HEK293 (cell line): Measurements from ENCODE around the gene LRRC23.

Source experiments
- CTCF ChIA-PET: fragments of 350-600 bp; formaldehyde crosslinking; extraction: SDS; loops from one replicate; lab custom pipeline; 2021; ENCODE audit warnings: antibody characterized with exemption; lab: Yijun Ruan, JAX
- POLR2A ChIA-PET: fragments of 300-600 bp; formaldehyde crosslinking; extraction: SDS; loops from one replicate; lab custom pipeline; 2020; ENCODE audit warnings: antibody characterized with exemption, inconsistent platforms; lab: Yijun Ruan, JAX
- H3K27ac ChIP-seq: fragments of 200-500 bp; sonication (Bioruptor generic); 2 replicates; pipeline ENCODE4 v1.5.1; 2014; ENCODE audit warnings: low read depth, low read length, control low read depth, inconsistent platforms; ENCODE audit errors: extremely low read depth
- H3K36me3 ChIP-seq, 2 experiments: fragments of 200-500 bp in 1 of 2; sonication (Bioruptor generic) in 1 of 2; 1 replicate in 1 of 2; 2 replicates in 1 of 2; pipeline ENCODE4 v1.5.1; 2014 to 2017; ENCODE audit warnings: inconsistent platforms in 2 of 2, low read length in 2 of 2; ENCODE audit not compliant: control insufficient read depth in 2 of 2, insufficient read depth in 1 of 2
- H3K4me1 ChIP-seq: fragments of 200-500 bp; sonication (Bioruptor generic); 2 replicates; pipeline ENCODE4 v1.5.1; 2014; ENCODE audit warnings: mild to moderate bottlenecking, low read length, inconsistent platforms; ENCODE audit not compliant: control insufficient read depth, insufficient read depth
- H3K4me3 ChIP-seq: 2 replicates; pipeline ENCODE4 v1.5.1; 2011; ENCODE audit warnings: low read depth, mild to moderate bottlenecking, control low read depth, low read length, moderate library complexity
- H3K9me3 ChIP-seq: fragments of 200-500 bp; sonication (Bioruptor generic); 2 replicates; pipeline ENCODE4 v1.5.1; 2014; ENCODE audit warnings: low read depth, low read length, inconsistent platforms; ENCODE audit not compliant: control insufficient read depth, insufficient read depth
- ATF2 ChIP-seq: fragments of 450-650 bp; formaldehyde crosslinking; IDR thresholded peaks from 2 replicates; pipeline ENCODE4 v1.5.1; 2016; ENCODE audit warnings: missing biosample characterization, missing genetic modification characterization, low read depth
- FEZF1 ChIP-seq: fragments of 450-650 bp; formaldehyde crosslinking; IDR thresholded peaks from 2 replicates; pipeline ENCODE4 v1.5.1; 2016; ENCODE audit warnings: missing biosample characterization, missing genetic modification characterization
- GLIS2 ChIP-seq: fragments of 450-650 bp; formaldehyde crosslinking; IDR thresholded peaks from 2 replicates; pipeline ENCODE4 v1.5.1; 2016; ENCODE audit warnings: missing biosample characterization, missing genetic modification characterization
- SP2 ChIP-seq: fragments of 450-650 bp; formaldehyde crosslinking; IDR thresholded peaks from 2 replicates; pipeline ENCODE4 v1.5.1; 2016; ENCODE audit warnings: missing biosample characterization, missing genetic modification characterization
- TCF7L2 ChIP-seq: IDR thresholded peaks from 2 replicates; pipeline ENCODE4 v1.6.1; 2011; ENCODE audit warnings: low read depth, mild to moderate bottlenecking, inconsistent platforms, low read length, moderate library complexity, borderline replicate concordance
- YY1 ChIP-seq: fragments of 450-650 bp; formaldehyde crosslinking; IDR thresholded peaks from 2 replicates; pipeline ENCODE4 v1.5.1; 2018; ENCODE audit warnings: missing biosample characterization, missing genetic modification characterization
- ZBTB11 ChIP-seq: fragments of 450-650 bp; formaldehyde crosslinking; conservative IDR thresholded peaks from 2 replicates; pipeline ENCODE4 v1.5.1; 2016; ENCODE audit warnings: low read depth, missing biosample characterization, missing genetic modification characterization
- ZBTB17 ChIP-seq: fragments of 450-650 bp; formaldehyde crosslinking; IDR thresholded peaks from 2 replicates; pipeline ENCODE4 v1.5.1; 2016; ENCODE audit warnings: missing biosample characterization, missing genetic modification characterization
- ZFP69B ChIP-seq: fragments of 450-650 bp; formaldehyde crosslinking; IDR thresholded peaks from 2 replicates; pipeline ENCODE4 v1.5.1; 2016; ENCODE audit warnings: missing biosample characterization, missing genetic modification characterization
- ZNF112 ChIP-seq: fragments of 450-650 bp; formaldehyde crosslinking; IDR thresholded peaks from 2 replicates; pipeline ENCODE4 v1.5.0; 2017; ENCODE audit warnings: missing biosample characterization, missing genetic modification characterization
- ZNF121 ChIP-seq: fragments of 450-650 bp; formaldehyde crosslinking; IDR thresholded peaks from 2 replicates; pipeline ENCODE4 v1.5.1; 2016; ENCODE audit warnings: missing biosample characterization, missing genetic modification characterization
- ZNF138 ChIP-seq: fragments of 450-650 bp; formaldehyde crosslinking; IDR thresholded peaks from 2 replicates; pipeline ENCODE4 v1.5.1; 2016; ENCODE audit warnings: missing biosample characterization, missing genetic modification characterization, borderline replicate concordance
- ZNF157 ChIP-seq: fragments of 450-650 bp; formaldehyde crosslinking; IDR thresholded peaks from 2 replicates; pipeline ENCODE4 v1.5.1; 2016; ENCODE audit warnings: missing biosample characterization, missing genetic modification characterization
- ZNF169 ChIP-seq: fragments of 450-650 bp; formaldehyde crosslinking; IDR thresholded peaks from 2 replicates; pipeline ENCODE4 v1.5.1; 2016; ENCODE audit warnings: missing biosample characterization, missing genetic modification characterization
- ZNF26 ChIP-seq: fragments of 450-650 bp; formaldehyde crosslinking; IDR thresholded peaks from 2 replicates; pipeline ENCODE4 v1.5.1; 2016; ENCODE audit warnings: missing biosample characterization, missing genetic modification characterization
- ZNF391 ChIP-seq: fragments of 450-650 bp; formaldehyde crosslinking; IDR thresholded peaks from 2 replicates; pipeline ENCODE4 v1.5.1; 2016; ENCODE audit warnings: low read depth, missing biosample characterization, missing genetic modification characterization, borderline replicate concordance
- ZNF398 ChIP-seq: fragments of 450-650 bp; formaldehyde crosslinking; IDR thresholded peaks from 2 replicates; pipeline ENCODE4 v1.5.1; 2017; ENCODE audit warnings: missing biosample characterization, missing genetic modification characterization
- ZNF449 ChIP-seq: fragments of 450-650 bp; formaldehyde crosslinking; IDR thresholded peaks from 2 replicates; pipeline ENCODE4 v1.5.1; 2017; ENCODE audit warnings: missing biosample characterization, mild to moderate bottlenecking, missing genetic modification characterization, moderate library complexity
- ZNF501 ChIP-seq: fragments of 450-650 bp; formaldehyde crosslinking; IDR thresholded peaks from 2 replicates; pipeline ENCODE4 v1.5.1; 2016; ENCODE audit warnings: missing biosample characterization, missing genetic modification characterization
- ZNF571 ChIP-seq: fragments of 450-650 bp; formaldehyde crosslinking; IDR thresholded peaks from 2 replicates; pipeline ENCODE4 v1.5.0; 2017; ENCODE audit warnings: missing biosample characterization, missing genetic modification characterization
- ZNF596 ChIP-seq: fragments of 450-650 bp; IDR thresholded peaks from 2 replicates; pipeline ENCODE4 v1.5.0; 2018; ENCODE audit warnings: missing biosample characterization, mild to moderate bottlenecking, missing genetic modification characterization, moderate library complexity
- ZNF610 ChIP-seq: fragments of 450-650 bp; formaldehyde crosslinking; IDR thresholded peaks from 2 replicates; pipeline ENCODE4 v1.5.1; 2016; ENCODE audit warnings: missing biosample characterization, missing genetic modification characterization, borderline replicate concordance
- ZNF629 ChIP-seq: fragments of 450-650 bp; formaldehyde crosslinking; IDR thresholded peaks from 2 replicates; pipeline ENCODE4 v1.5.1; 2017; ENCODE audit warnings: missing biosample characterization, missing genetic modification characterization
- ZNF692 ChIP-seq: fragments of 450-650 bp; formaldehyde crosslinking; IDR thresholded peaks from 2 replicates; pipeline ENCODE4 v1.5.1; 2016; ENCODE audit warnings: missing biosample characterization, missing genetic modification characterization
- ZNF701 ChIP-seq: fragments of 450-650 bp; formaldehyde crosslinking; IDR thresholded peaks from 2 replicates; pipeline ENCODE4 v1.5.1; 2016; ENCODE audit warnings: missing biosample characterization, missing genetic modification characterization
- ZNF768 ChIP-seq: fragments of 450-650 bp; formaldehyde crosslinking; IDR thresholded peaks from 2 replicates; pipeline ENCODE4 v1.5.1; 2018; ENCODE audit warnings: missing biosample characterization, mild to moderate bottlenecking, missing genetic modification characterization

LRRC23 gene

GRCh38 chr12:6928022-6928702, 23.5 kb downstream of the LRRC23 start:
- Histone ChIP-seq H3K9me3 (no peaks in the 10 kb centered on the region), H3K4me1 (peaks cover 28% of the 10 kb centered on the region), H3K27ac (peak overlapping the region; percentile 69; the same call in 1 of the 2 replicates), H3K36me3 (peaks cover 0 to 34% of the 10 kb centered on the region in 2 experiments; a peak in 1 of 3 replicates), H3K4me3 (peak overlapping the region; percentile 74)
- ChIA-PET CTCF (interaction anchor here (1.7 kb wide), 1 partner anchor 55 kb away, joined by 3 read pairs; the partner anchor contains the start of gene SPSB2), POLR2A (interaction anchor here (0.9 to 4.3 kb wide), 3 partner anchors 10 to 160 kb away, joined by 3 to 32 read pairs (median 11); partner anchors contain the start of gene SPSB2)
- TF ChIP-seq ZFP69B (tag by site-specific recombination) (0 out of 2 replicates have a peak, but pooled peaks have one; percentile 30), GLIS2 (0 out of 2 replicates have a peak, but pooled peaks have one; percentile 45), ZNF610 (tag by site-specific recombination) (no peak), ZNF701 (tag by site-specific recombination) (no peak), ZNF629 (no peak), ZNF571 (no peak), FEZF1 (tag by site-specific recombination) (no peak), ZNF692 (peak; percentile 74), TCF7L2 (no peak), ATF2 (tag by site-specific recombination) (no peak), ZNF121 (tag by site-specific recombination) (no peak), ZNF112 (tag by site-specific recombination) (no peak), ZNF391 (no peak), ZBTB17 (tag by site-specific recombination) (no peak), YY1 (tag by site-specific recombination) (no peak), ZNF138 (no peak), ZNF398 (tag by site-specific recombination) (peak; percentile 82), ZNF501 (tag by site-specific recombination) (0 out of 2 replicates have a peak, but pooled peaks have one; percentile 27), SP2 (peak; percentile 41; the same call in 1 of the 2 replicates), ZNF157 (tag by site-specific recombination) (no peak), ZBTB11 (tag by site-specific recombination) (no peak), ZNF768 (tag by site-specific recombination) (no peak), ZNF26 (no peak), ZNF449 (tag by site-specific recombination) (no peak), ZNF596 (tag by site-specific recombination) (no peak), ZNF169 (tag by site-specific recombination) (no peak)
